Stomach (tissue), 4 donors: ENCODE results near the gene PDCD7.

Experiments
- POLR2A ChIP-seq, 4 donors: fragments of 450-650 bp; IDR thresholded peaks; one replicate each; pipeline ENCODE4 v1.6.1; 2016; ENCODE audit warnings: antibody characterized with exemption in 4 of 4, control low read depth in 2 of 4, mild to moderate bottlenecking in 1 of 4, moderate library complexity in 1 of 4
- TF ChIP-seq, protein P1 (sequence below), 7 experiments: fragments of 450-650 bp in 4 of 7; fragments of 200-600 bp in 3 of 7; sonication (generic) in 3 of 7; IDR thresholded peaks; one replicate each; pipeline ENCODE4 v1.5.1; 2016 to 2019; ENCODE audit warnings: antibody characterized with exemption in 7 of 7, control low read depth in 2 of 7, mild to moderate bottlenecking in 1 of 7

DNA sequence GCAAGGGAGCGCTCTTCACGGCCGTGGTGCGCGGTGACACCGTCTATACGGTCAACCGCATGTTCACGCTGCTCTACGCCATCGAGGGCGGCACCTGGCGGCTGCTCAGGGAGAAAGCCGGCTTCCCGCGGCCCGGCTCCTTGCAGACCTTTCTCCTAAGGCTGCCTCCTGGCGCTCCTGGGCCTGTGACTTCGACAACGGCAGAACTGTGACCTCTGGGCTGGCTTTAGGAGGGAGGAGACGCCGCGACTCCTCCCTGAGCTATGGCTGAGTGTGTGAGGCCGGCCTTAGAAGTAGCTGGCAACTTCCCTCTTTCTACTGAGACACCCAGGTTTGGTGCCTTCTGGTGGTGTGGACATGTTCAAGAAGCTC, 55.6 kb downstream of the PDCD7 start:
- TF ChIP-seq, protein P1, sequence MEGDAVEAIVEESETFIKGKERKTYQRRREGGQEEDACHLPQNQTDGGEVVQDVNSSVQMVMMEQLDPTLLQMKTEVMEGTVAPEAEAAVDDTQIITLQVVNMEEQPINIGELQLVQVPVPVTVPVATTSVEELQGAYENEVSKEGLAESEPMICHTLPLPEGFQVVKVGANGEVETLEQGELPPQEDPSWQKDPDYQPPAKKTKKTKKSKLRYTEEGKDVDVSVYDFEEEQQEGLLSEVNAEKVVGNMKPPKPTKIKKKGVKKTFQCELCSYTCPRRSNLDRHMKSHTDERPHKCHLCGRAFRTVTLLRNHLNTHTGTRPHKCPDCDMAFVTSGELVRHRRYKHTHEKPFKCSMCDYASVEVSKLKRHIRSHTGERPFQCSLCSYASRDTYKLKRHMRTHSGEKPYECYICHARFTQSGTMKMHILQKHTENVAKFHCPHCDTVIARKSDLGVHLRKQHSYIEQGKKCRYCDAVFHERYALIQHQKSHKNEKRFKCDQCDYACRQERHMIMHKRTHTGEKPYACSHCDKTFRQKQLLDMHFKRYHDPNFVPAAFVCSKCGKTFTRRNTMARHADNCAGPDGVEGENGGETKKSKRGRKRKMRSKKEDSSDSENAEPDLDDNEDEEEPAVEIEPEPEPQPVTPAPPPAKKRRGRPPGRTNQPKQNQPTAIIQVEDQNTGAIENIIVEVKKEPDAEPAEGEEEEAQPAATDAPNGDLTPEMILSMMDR (IDR thresholded peaks at IDR 0.05): peak in 5 of 7 experiments; percentile 44 to 63 (median 52)
- TF ChIP-seq POLR2A (IDR thresholded peaks at IDR 0.05): no peak
